IPS-15b (cell line): ENCODE results near the gene NDUFC2.
"Not testable (repeated sequence)": the region's sequence is repeated elsewhere in the genome, so short reads cannot be mapped to it uniquely, and the experiment has no call there.

ENCODE experiments used
- H3K27me3 ChIP-seq: one replicate; pipeline ENCODE4 v1.6.1; 2013; ENCODE audit warnings: low read length; ENCODE audit not compliant: control insufficient read depth, insufficient read depth
- H3K36me3 ChIP-seq: one replicate; pipeline ENCODE4 v1.6.1; 2013; ENCODE audit warnings: low read length; ENCODE audit not compliant: control insufficient read depth, insufficient read depth
- H3K4me1 ChIP-seq: one replicate; pipeline ENCODE4 v1.6.1; 2013; ENCODE audit warnings: mild to moderate bottlenecking, low read length; ENCODE audit not compliant: control insufficient read depth, insufficient read depth
- H3K4me3 ChIP-seq: one replicate; pipeline ENCODE4 v1.5.1; 2013; ENCODE audit warnings: low read depth, low read length
- H3K9ac ChIP-seq: one replicate; pipeline ENCODE4 v1.6.1; 2013; ENCODE audit warnings: low read depth, mild to moderate bottlenecking, low read length
- H3K9me3 ChIP-seq: one replicate; pipeline ENCODE4 v1.6.1; 2013; ENCODE audit warnings: mild to moderate bottlenecking, low read length; ENCODE audit not compliant: control insufficient read depth, insufficient read depth

NDUFC2 gene

GRCh38 chr11:78077592-78077991 lies 2.1 kb downstream of the NDUFC2 start:
- not testable (repeated sequence) for H3K9ac ChIP-seq, H3K4me3 ChIP-seq, H3K9me3 ChIP-seq, H3K27me3 ChIP-seq, H3K36me3 ChIP-seq, H3K4me1 ChIP-seq

- Histone ChIP-seq H3K4me1 (peaks cover 6% of the 10 kb centered on the region), H3K4me3 (no peak overlapping the region), H3K36me3 (peaks cover 4% of the 10 kb centered on the region), H3K27me3 (peaks cover 4% of the 10 kb centered on the region), H3K9me3 (no peaks in the 10 kb centered on the region), H3K9ac (no peak overlapping the region)
Measured at GRCh38 chr11:78076733-78077403, 2.8 kb downstream of the NDUFC2 start.

GRCh38 chr11:78074756-78075155 lies 4.9 kb downstream of the NDUFC2 start:
- Histone ChIP-seq H3K36me3 (peaks cover 9% of the 10 kb centered on the region), H3K27me3 (no peaks in the 10 kb centered on the region), H3K4me3 (no peak overlapping the region), H3K9me3 (no peaks in the 10 kb centered on the region), H3K9ac (no peak overlapping the region), H3K4me1 (peaks cover 6% of the 10 kb centered on the region)

- Histone ChIP-seq H3K27me3 (no peaks in the 10 kb centered on the region), H3K9ac (no peak overlapping the region), H3K36me3 (peaks cover 13% of the 10 kb centered on the region)
Measured at GRCh38 chr11:78072455-78072854, 7.2 kb downstream of the NDUFC2 start.

GRCh38 chr11:78071717-78072116 lies 7.9 kb downstream of the NDUFC2 start:
- H3K27me3 ChIP-seq: no peaks in the 10 kb centered on the region
- no peaks in the 10 kb centered on the region for H3K4me1 ChIP-seq
- no peak overlapping the region for H3K9ac ChIP-seq
- no peaks in the 10 kb centered on the region for H3K9me3 ChIP-seq
- H3K4me3 ChIP-seq: no peak overlapping the region
- H3K36me3 ChIP-seq: peaks cover 13% of the 10 kb centered on the region

More at GRCh38 chr11:78072455-78072854, 7.2 kb downstream of the NDUFC2 start:
- H3K9me3 ChIP-seq: no peaks in the 10 kb centered on the region
- no peak overlapping the region for H3K4me3 ChIP-seq
- H3K4me1 ChIP-seq: no peaks in the 10 kb centered on the region

DNA sequence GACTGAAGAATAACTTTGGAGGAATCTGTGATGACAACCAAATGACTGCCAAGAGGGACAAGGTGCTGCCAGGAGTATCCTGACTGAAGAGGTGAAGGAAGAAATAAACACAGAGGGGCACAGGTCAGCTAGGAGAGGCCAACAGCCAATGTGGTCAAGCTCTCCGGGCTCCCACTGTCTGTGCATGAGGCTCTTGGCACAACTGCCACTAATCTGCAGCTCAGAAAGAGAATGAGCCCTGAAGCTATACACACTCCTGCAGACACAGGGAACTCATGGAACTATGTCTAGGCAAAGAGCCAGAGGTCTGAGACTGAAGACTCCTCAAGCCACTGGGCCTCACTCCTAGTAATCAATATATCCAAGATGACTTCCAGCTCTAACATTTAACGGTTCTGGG lies 9.0 kb downstream of the NDUFC2 start:
- Histone ChIP-seq H3K36me3 (peaks cover 13% of the 10 kb centered on the region), H3K9ac (no peak overlapping the region)

GRCh38 chr11:78069465-78069864 lies 10.2 kb downstream of the NDUFC2 start:
- no peaks in the 10 kb centered on the region for H3K27me3 ChIP-seq
- no peak overlapping the region for H3K9ac ChIP-seq
- no peaks in the 10 kb centered on the region for H3K4me1 ChIP-seq
- H3K4me3 ChIP-seq: no peak overlapping the region
- H3K36me3 ChIP-seq: peaks cover 13% of the 10 kb centered on the region
- H3K9me3 ChIP-seq: no peaks in the 10 kb centered on the region

More for the DNA sequence above, 9.0 kb downstream of the NDUFC2 start:
- Histone ChIP-seq H3K4me1 (no peaks in the 10 kb centered on the region), H3K4me3 (no peak overlapping the region), H3K9me3 (no peaks in the 10 kb centered on the region), H3K27me3 (no peaks in the 10 kb centered on the region)

GRCh38 chr11:78067704-78068103 lies 12.0 kb downstream of the NDUFC2 start:
- Histone ChIP-seq H3K4me1 (no peaks in the 10 kb centered on the region), H3K9me3 (no peaks in the 10 kb centered on the region)

GRCh38 chr11:78066471-78066870 lies 13.2 kb downstream of the NDUFC2 start:
- no peak overlapping the region for H3K4me3 ChIP-seq

More at GRCh38 chr11:78067704-78068103, 12.0 kb downstream of the NDUFC2 start:
- Histone ChIP-seq H3K36me3 (peaks cover 8% of the 10 kb centered on the region), H3K27me3 (no peaks in the 10 kb centered on the region), H3K4me3 (no peak overlapping the region), H3K9ac (no peak overlapping the region)

GRCh38 chr11:78065203-78065602 lies 14.5 kb downstream of the NDUFC2 start:
- Histone ChIP-seq H3K27me3 (no peaks in the 10 kb centered on the region), H3K9me3 (no peaks in the 10 kb centered on the region), H3K9ac (no peak overlapping the region), H3K4me1 (no peaks in the 10 kb centered on the region), H3K4me3 (no peak overlapping the region), H3K36me3 (peaks cover 4% of the 10 kb centered on the region)

More at GRCh38 chr11:78066471-78066870, 13.2 kb downstream of the NDUFC2 start:
- H3K9ac ChIP-seq: no peak overlapping the region
- H3K27me3 ChIP-seq: no peaks in the 10 kb centered on the region
- H3K4me1 ChIP-seq: no peaks in the 10 kb centered on the region
- no peaks in the 10 kb centered on the region for H3K9me3 ChIP-seq
- peaks cover 8% of the 10 kb centered on the region for H3K36me3 ChIP-seq

GRCh38 chr11:78063440-78064181 lies 16.1 kb downstream of the NDUFC2 start, which contains the start of gene THRSP:
Gene THRSP, plus strand, starts transcription at chr11:78063861. Its CDS starts 21 bp downstream, at chr11:78063882.
- Histone ChIP-seq H3K9me3 (no peaks in the 10 kb centered on the region), H3K4me1 (no peaks in the 10 kb centered on the region)

GRCh38 chr11:78062671-78063070 lies 17.0 kb downstream of the NDUFC2 start:
- Histone ChIP-seq H3K9ac (no peak overlapping the region), H3K4me1 (no peaks in the 10 kb centered on the region), H3K9me3 (no peaks in the 10 kb centered on the region), H3K36me3 (no peaks in the 10 kb centered on the region), H3K4me3 (no peak overlapping the region), H3K27me3 (no peaks in the 10 kb centered on the region)

More at GRCh38 chr11:78063440-78064181, 16.1 kb downstream of the NDUFC2 start, which contains the start of gene THRSP:
- H3K4me3 ChIP-seq: no peak within 1 kb of the TSS
- no peaks in the 10 kb centered on the region for H3K36me3 ChIP-seq
- no peak within 1 kb of the TSS for H3K9ac ChIP-seq
- no peaks in the 10 kb centered on the region for H3K27me3 ChIP-seq
